ENCODE data around the gene CDK14.

CDK14 gene

DNA sequence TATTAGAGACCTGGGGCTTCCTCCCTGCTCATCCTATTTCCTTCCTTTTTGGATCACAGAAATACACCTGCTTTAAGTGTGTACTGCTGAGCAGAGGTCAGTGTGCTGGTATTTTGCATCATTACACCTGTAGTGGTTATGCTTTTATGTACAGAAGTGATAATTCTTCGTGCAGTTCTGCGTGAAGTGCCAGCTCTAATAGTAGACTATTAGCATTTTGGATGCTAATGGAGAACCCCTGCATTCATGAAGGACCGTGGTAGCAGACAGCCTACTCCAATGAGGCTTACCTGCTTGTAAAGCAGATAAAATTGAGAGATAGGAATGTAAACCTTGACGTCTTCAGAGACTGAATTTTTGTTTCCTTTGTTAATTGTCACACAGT lies 114.3 kb downstream of the CDK14 start:
- TF ChIP-seq CTCF (IDR thresholded peaks at IDR 0.05; ENCODE audit: extremely low read depth, insufficient read depth, missing control alignments): no peak
- in situ Hi-C loops (cut with MboI; ENCODE audit: low pct_unique_long_range_greater_than_20kb, low sequenced_read_pairs, unreplicated experiment): no loop called here
- DNase-seq (ENCODE audit: low spot score): no peak

DNA sequence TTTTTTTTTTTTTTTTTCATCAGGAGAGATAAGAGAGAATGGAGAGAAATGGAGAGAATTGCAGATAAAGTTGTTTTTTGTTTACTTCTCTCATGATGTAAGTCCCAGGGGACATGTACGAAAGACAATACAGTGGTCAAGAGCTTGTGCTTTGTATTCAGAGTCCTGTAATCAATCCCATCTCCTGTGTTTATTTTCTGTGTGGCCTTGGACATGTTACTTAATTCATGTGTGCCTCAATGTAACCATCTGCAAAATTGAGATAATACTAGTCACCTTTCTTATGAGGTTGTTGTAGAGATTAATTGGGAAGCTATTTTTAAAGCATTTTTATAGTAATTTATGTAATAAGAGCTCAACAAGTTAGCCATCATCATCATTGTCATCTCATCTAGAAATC lies 117.5 kb downstream of the CDK14 start:
- TF ChIP-seq CTCF (IDR thresholded peaks at IDR 0.05; ENCODE audit: extremely low read depth, insufficient read depth, missing control alignments): no peak
- no peak for DNase-seq (ENCODE audit: low spot score)
- in situ Hi-C loops (cut with MboI; ENCODE audit: low pct_unique_long_range_greater_than_20kb, low sequenced_read_pairs, unreplicated experiment): no loop called here

DNA sequence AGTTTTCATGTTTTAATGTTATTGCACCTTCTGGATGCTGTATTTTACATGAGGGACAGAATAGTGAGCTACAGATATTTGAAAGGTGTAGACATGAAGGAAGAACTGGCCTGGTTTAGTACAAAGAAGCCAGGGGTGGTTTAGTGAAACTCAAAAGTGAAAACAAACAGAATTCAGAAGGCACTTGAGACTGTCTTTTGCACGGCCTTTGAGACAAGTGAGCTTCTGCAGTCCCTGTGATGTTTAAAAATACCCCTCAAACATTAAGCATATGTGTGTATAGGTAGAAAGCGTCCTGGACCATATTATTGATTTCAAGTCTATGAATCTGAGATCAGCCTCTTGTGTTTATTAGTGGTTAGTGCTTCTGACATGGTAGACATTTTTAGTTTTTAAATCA lies 118.9 kb downstream of the CDK14 start:
- TF ChIP-seq CTCF (IDR thresholded peaks at IDR 0.05; ENCODE audit: extremely low read depth, insufficient read depth, missing control alignments): no peak
- no peak for DNase-seq (ENCODE audit: low spot score)
- in situ Hi-C loops (cut with MboI; ENCODE audit: low pct_unique_long_range_greater_than_20kb, low sequenced_read_pairs, unreplicated experiment): no loop called here

DNA sequence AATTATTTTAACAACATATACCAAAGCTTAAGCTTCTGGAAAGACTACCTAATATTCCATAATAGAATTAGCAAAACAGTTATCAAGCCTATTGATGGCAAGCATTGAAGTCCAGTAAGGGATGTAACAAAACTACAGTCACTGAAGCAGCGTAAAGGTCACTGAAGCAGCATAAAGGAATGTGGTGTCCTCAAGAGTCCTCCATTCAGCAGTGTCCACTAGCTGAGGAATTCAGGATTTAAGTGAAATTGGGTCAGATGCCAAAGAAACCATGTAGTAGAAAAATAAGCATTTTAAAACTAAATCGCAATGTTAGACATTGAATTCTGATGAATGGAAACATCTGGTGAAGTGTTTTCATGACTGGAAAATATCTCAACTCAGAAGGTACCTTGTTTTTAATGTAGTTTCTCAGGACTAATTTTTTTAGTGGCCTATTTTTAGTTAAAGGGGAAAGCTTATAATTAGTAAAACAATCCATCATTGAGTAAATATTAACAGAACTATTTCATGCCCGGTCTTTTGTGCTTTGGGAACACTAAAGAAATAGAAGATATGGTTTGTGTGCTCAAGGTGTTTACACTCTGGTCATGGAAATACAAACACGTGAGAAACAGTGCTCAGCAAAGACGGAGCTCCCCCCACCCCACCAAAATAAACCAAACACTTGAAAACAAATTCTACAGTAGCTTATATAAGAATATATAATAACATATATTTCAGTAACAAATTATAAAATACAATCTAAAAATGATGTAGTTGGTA lies 121.4 kb downstream of the CDK14 start:
- no peak for TF ChIP-seq CTCF (IDR thresholded peaks at IDR 0.05; ENCODE audit: extremely low read depth, insufficient read depth, missing control alignments)
- in situ Hi-C loops (cut with MboI; ENCODE audit: low pct_unique_long_range_greater_than_20kb, low sequenced_read_pairs, unreplicated experiment): no loop called here
- no peak for DNase-seq (ENCODE audit: low spot score)

DNA sequence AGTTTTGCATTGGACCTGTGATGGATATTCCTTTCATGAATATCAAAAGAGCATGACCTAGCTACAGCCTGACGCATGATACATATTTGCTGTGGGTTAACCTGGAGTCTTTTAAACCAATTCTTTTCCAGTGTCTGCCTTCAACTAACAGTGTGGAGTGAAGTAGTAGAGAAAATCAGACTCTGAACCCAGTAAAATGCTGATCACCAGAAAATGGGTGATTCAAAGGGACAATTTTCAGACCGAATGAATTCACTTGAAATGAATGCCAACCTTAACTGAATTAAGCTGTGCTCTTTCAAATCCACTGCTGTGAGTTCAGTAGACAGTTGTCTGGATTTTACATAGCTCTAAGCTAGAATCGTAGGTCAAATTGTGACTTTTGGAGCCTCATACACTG lies 123.0 kb downstream of the CDK14 start:
- in situ Hi-C loops (cut with MboI; ENCODE audit: low pct_unique_long_range_greater_than_20kb, low sequenced_read_pairs, unreplicated experiment): no loop called here
- no peak for TF ChIP-seq CTCF (IDR thresholded peaks at IDR 0.05; ENCODE audit: extremely low read depth, insufficient read depth, missing control alignments)
- no peak for DNase-seq (ENCODE audit: low spot score)

DNA sequence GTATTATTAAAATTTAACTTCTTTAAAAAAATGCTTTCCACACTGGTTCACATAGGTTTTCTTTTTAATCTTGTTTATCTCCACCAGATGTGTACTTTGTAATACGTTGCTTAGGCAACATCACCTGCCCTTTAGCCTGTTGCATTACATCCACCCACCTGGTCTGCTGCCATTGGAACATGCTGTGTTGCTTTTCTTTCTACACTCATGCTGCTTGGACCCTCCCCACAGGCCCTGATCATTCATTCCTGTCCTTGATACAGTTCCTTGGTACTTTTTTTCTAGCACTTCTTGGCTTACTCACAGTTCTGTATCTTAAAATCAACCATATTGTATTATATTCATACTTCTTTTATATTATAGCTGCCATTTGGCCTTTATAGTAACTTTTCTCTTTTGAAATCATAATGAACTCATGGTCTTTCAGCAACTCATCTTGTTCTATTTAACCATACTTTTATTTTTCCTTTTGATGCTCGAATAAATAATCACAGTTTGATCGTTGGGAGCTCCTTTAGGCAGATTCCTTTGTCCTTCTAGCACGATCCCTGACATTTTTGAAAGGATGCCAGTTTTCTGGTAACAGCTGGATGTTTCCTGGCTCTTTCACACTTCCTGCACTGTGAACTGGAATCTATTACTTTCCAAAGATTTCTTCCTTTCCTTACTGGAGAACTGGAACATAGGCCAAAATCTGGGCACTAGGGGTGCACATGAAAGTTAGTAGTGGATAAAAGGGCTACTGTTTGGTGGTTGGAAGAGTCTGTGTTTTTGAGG lies 125.1 kb downstream of the CDK14 start:
- no peak for TF ChIP-seq CTCF (IDR thresholded peaks at IDR 0.05; ENCODE audit: extremely low read depth, insufficient read depth, missing control alignments)
- DNase-seq (ENCODE audit: low spot score): no peak
- in situ Hi-C loops (cut with MboI; ENCODE audit: low pct_unique_long_range_greater_than_20kb, low sequenced_read_pairs, unreplicated experiment): no loop called here
